Urinary bladder (tissue), 4 donors: ENCODE results near the gene MFSD6. TPM values are rescaled to one million over a fixed set of nuclear protein-coding genes. Genes with fewer than 3 reads are reported as not detected.

Experiments used
- DNase-seq: peaks from one replicate; pipeline ENCODE4 v3.0.0-alpha.2; 2015; ENCODE audit errors: extremely low spot score
- H3K27ac ChIP-seq: one replicate; pipeline ENCODE4 v1.5.1; 2013; ENCODE audit warnings: low read depth, mild to moderate bottlenecking, moderate library complexity
- H3K36me3 ChIP-seq: one replicate; pipeline ENCODE4 v1.6.1; 2013; ENCODE audit warnings: mild to moderate bottlenecking, moderate library complexity; ENCODE audit not compliant: insufficient read depth
- H3K4me1 ChIP-seq: one replicate; pipeline ENCODE4 v1.6.1; 2013; ENCODE audit warnings: mild to moderate bottlenecking, moderate library complexity; ENCODE audit not compliant: insufficient read depth
- H3K4me3 ChIP-seq: one replicate; pipeline ENCODE4 v1.5.1; 2013; ENCODE audit warnings: low read depth, low read length
- WGBS: extraction: QIAGEN DNeasy Blood & Tissue Kit; methylation state at CpG from one replicate; pipeline ENCODE4 v1.1.7; 2013; 5-methylcytosine and 5-hydroxymethylcytosine counted together
- polyA plus RNA-seq: library from polyadenylated mRNA; stranded (reverse); fragments of 200-250 nt; gene quantifications from one replicate; pipeline ENCODE4 v1.2.3, GENCODE V29; 2013
- total RNA-seq: library from RNA; depleted of rRNA; stranded (reverse); fragments of >200 nt; gene quantifications from one replicate; pipeline ENCODE4 v1.2.3, GENCODE V29; 2014
- donor health status: healthy with polysubstance abuse.
- donor health status: healthy.

The MFSD6 gene
- total and polyA plus RNA-seq, 2 donors: 16.3 to 19.3 TPM

GRCh38 chr2:190468814-190469569, 60.8 kb downstream of the MFSD6 start:
- WGBS: 15% methylated on average over 4 of the region's 4 CpGs
- Histone ChIP-seq H3K36me3 (no peaks in the 10 kb centered on the region), H3K27ac (peak overlapping the region; percentile 45), H3K4me3 (no peak overlapping the region), H3K4me1 (no peaks in the 10 kb centered on the region)
- DNase-seq: peak; percentile 94

GRCh38 chr2:190469771-190470170, 61.6 kb downstream of the MFSD6 start:
- DNase-seq: peak; percentile 79
- WGBS: 53% methylated on average over 2 of the region's 2 CpGs
- Histone ChIP-seq H3K4me3 (no peak overlapping the region), H3K27ac (no peak overlapping the region), H3K4me1 (no peaks in the 10 kb centered on the region), H3K36me3 (no peaks in the 10 kb centered on the region)

GRCh38 chr2:190470256-190470826, 62.2 kb downstream of the MFSD6 start:
- no peaks in the 10 kb centered on the region for H3K4me1 ChIP-seq
- no peak overlapping the region for H3K4me3 ChIP-seq
- DNase-seq: no peak
- no peak overlapping the region for H3K27ac ChIP-seq
- whole genome bisulfite sequencing: 66% methylated on average over 5 of the region's 5 CpGs
- H3K36me3 ChIP-seq: no peaks in the 10 kb centered on the region

- H3K27ac ChIP-seq: no peak overlapping the region
- no peak for DNase-seq
- no peak overlapping the region for H3K4me3 ChIP-seq
- 48% methylated on average over 4 of the region's 4 CpGs for WGBS
- no peaks in the 10 kb centered on the region for H3K4me1 ChIP-seq
- H3K36me3 ChIP-seq: no peaks in the 10 kb centered on the region
Observed at GRCh38 chr2:190477661-190478454, 69.7 kb downstream of the MFSD6 start.

GRCh38 chr2:190478572-190479195, 70.5 kb downstream of the MFSD6 start:
- H3K36me3 ChIP-seq: no peaks in the 10 kb centered on the region
- H3K4me3 ChIP-seq: no peak overlapping the region
- 77% methylated on average over 3 of the region's 3 CpGs for WGBS
- no peaks in the 10 kb centered on the region for H3K4me1 ChIP-seq
- H3K27ac ChIP-seq: no peak overlapping the region
- no peak for DNase-seq

- 45% methylated on average over 2 of the region's 2 CpGs for WGBS
- H3K27ac ChIP-seq: no peak overlapping the region
- no peak overlapping the region for H3K4me3 ChIP-seq
- no peak for DNase-seq
- no peaks in the 10 kb centered on the region for H3K36me3 ChIP-seq
- no peaks in the 10 kb centered on the region for H3K4me1 ChIP-seq
Observed at GRCh38 chr2:190481339-190481738, 73.2 kb downstream of the MFSD6 start.

GRCh38 chr2:190482451-190482850, 74.3 kb downstream of the MFSD6 start:
- no peak for DNase-seq

GRCh38 chr2:190486037-190486623, 78.0 kb downstream of the MFSD6 start:
- no peak overlapping the region for H3K27ac ChIP-seq
- WGBS: 69% methylated on average over 3 of the region's 3 CpGs

More at GRCh38 chr2:190482451-190482850, 74.3 kb downstream of the MFSD6 start:
- no peaks in the 10 kb centered on the region for H3K4me1 ChIP-seq
- no peak overlapping the region for H3K4me3 ChIP-seq
- H3K27ac ChIP-seq: no peak overlapping the region
- H3K36me3 ChIP-seq: no peaks in the 10 kb centered on the region

GRCh38 chr2:190488516-190489233, 80.5 kb downstream of the MFSD6 start:
- H3K27ac ChIP-seq: no peak overlapping the region
- WGBS: 97% methylated on average over 6 of the region's 6 CpGs
- H3K4me1 ChIP-seq: no peaks in the 10 kb centered on the region
- DNase-seq: no peak
- no peak overlapping the region for H3K4me3 ChIP-seq
- H3K36me3 ChIP-seq: no peaks in the 10 kb centered on the region

More at GRCh38 chr2:190486037-190486623, 78.0 kb downstream of the MFSD6 start:
- Histone ChIP-seq H3K4me3 (no peak overlapping the region), H3K4me1 (no peaks in the 10 kb centered on the region), H3K36me3 (no peaks in the 10 kb centered on the region)
- no peak for DNase-seq

- no peak for DNase-seq
- no peaks in the 10 kb centered on the region for H3K4me1 ChIP-seq
- H3K4me3 ChIP-seq: no peak overlapping the region
- no peak overlapping the region for H3K27ac ChIP-seq
- H3K36me3 ChIP-seq: no peaks in the 10 kb centered on the region
- WGBS: 90% methylated on average over 4 of the region's 4 CpGs
Observed at GRCh38 chr2:190489475-190489874, 81.3 kb downstream of the MFSD6 start.

- Histone ChIP-seq H3K4me1 (no peaks in the 10 kb centered on the region), H3K27ac (no peak overlapping the region), H3K36me3 (no peaks in the 10 kb centered on the region), H3K4me3 (no peak overlapping the region)
- WGBS: 99% methylated on average over 3 of the region's 3 CpGs
- no peak for DNase-seq
Observed at GRCh38 chr2:190490502-190490901, 82.3 kb downstream of the MFSD6 start.

- H3K4me1 ChIP-seq: no peaks in the 10 kb centered on the region
- H3K4me3 ChIP-seq: no peak overlapping the region
- no peak for DNase-seq
- WGBS: 97% methylated on average over 2 of the region's 2 CpGs
- no peaks in the 10 kb centered on the region for H3K36me3 ChIP-seq
- no peak overlapping the region for H3K27ac ChIP-seq
Observed at GRCh38 chr2:190493095-190493494, 84.9 kb downstream of the MFSD6 start.
